ENCODE measurements around the gene SMYD3. TPM values are rescaled to one million over a fixed set of nuclear protein-coding genes. Genes with fewer than 3 reads are reported as not detected.

SMYD3 gene
- total RNA-seq, 5 donors from 2014 or later (not counting 1 experiment from before 2014, with no cell fraction given), result 17.7 to 37.8 (median 21.9) TPM

DNA sequence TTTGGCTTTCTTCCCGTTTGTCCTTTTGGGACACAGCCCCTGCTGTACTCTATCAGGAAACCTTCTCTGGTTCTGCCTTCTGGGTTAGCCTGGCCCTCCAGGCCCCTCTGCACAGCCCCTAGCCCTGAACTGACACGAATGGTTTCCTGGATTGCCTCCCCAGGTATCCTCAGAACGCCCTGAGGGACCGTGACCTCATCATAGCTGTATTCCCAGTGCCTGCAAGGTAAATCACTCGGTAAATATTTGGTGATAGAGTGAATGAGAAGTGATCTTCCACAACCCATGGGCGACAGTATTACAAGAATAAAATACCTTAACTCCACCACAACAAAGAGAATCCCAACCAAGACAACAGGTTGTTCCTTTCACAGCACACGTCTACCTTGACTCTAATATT lies 637.2 kb downstream of the SMYD3 start:
- peaks cover 0 to 5% of the 10 kb centered on the region in 2 donors for H3K36me3 ChIP-seq (ENCODE audit: control insufficient read depth in 2 of 2, extremely low read depth in 1 of 2, insufficient read depth in 1 of 2, low read length in 1 of 2)
- no peaks in the 10 kb centered on the region for H3K27me3 Mint-ChIP-seq
- no peaks in the 10 kb centered on the region for H3K9me3 Mint-ChIP-seq
- H3K27ac Mint-ChIP-seq, result no peak overlapping the region
- ATAC-seq (replicated peaks in 1 of 4), result no peak
- no peak overlapping the region for H3K4me3 Mint-ChIP-seq
- no peak for DNase-seq
- H3K27ac ChIP-seq (ENCODE audit: low read length), result no peak overlapping the region
- peaks cover 0 to 6% (median 0%) of the 10 kb centered on the region in 3 donors for H3K4me1 Mint-ChIP-seq
- WGBS (ENCODE audit: insufficient coverage), result 81% methylated on average over 3 of the region's 7 CpGs
- no peaks in the 10 kb centered on the region for H3K9me3 ChIP-seq
- CTCF ChIA-PET, result no interaction called here
- POLR2A ChIA-PET, result no interaction called here
- no peaks in the 10 kb centered on the region for H3K4me1 ChIP-seq (ENCODE audit: control insufficient read depth in 1 of 2, extremely low read depth in 1 of 2, insufficient read depth in 2 of 2, low read length in 2 of 2)
- no peak overlapping the region for H3K4me3 ChIP-seq (ENCODE audit: control insufficient read depth in 1 of 2, extremely low read depth in 1 of 2, low read length in 1 of 2)
- peaks cover 32% of the 10 kb centered on the region for H3K36me3 Mint-ChIP-seq
- no peaks in the 10 kb centered on the region for H3K27me3 ChIP-seq (replicated peaks in 1 of 2; ENCODE audit: control insufficient read depth in 2 of 2, extremely low read depth in 1 of 2, insufficient read depth in 2 of 2, low read length in 1 of 2)

DNA sequence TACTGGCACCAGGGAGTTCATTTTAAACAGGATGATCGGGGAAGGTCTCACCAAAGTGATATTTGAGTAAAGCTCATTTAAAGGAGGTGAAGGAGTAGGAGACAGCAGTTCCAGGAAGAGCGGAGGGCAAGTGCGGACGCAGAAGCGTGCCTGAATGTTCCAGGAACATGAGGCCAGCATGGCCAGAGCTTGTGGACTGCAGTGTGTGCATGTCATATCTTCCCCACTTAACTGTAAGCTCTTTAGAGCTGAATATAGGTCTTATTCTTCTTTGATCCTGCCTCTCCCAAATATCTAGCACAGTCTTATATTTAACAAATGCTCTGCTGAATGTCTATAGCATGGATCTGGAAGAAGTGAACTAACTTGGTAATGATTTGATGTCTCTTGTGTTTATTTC lies 639.3 kb downstream of the SMYD3 start:
- POLR2A ChIA-PET, result no interaction called here
- CTCF ChIA-PET, result interaction anchor here (0.6 to 1.3 kb wide), 2 partner anchors 9 to 12 kb away, joined by 3 to 4 read pairs; no protein-coding TSS in a partner anchor

DNA sequence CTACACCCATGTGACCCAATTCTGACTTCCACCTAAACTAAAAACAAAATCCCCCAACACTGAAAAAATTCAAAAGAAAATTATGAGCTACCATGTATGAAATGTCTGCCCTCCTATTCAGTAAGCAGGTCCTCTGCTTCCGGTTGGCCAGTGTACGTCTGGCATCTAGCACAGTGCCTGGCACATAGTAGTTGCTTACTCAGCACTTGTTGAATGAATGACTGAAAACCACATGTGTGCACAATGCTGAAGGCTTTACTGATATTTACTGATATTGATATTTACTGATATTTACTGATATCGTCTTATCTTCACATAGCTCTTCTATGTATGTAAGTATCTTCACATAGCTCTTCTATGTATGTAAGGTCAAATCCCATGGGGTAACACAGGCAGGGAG lies 642.2 kb downstream of the SMYD3 start:
- Histone ChIP-seq H3K9me3 (no peaks in the 10 kb centered on the region), H3K36me3 (ENCODE audit: control insufficient read depth in 2 of 2, extremely low read depth in 1 of 2, insufficient read depth in 1 of 2, low read length in 1 of 2) (peaks cover 0 to 3% of the 10 kb centered on the region in 2 donors), H3K4me1 (ENCODE audit: control insufficient read depth in 1 of 2, extremely low read depth in 1 of 2, insufficient read depth in 2 of 2, low read length in 2 of 2) (no peaks in the 10 kb centered on the region), H3K27me3 (replicated peaks in 1 of 2; ENCODE audit: control insufficient read depth in 2 of 2, extremely low read depth in 1 of 2, insufficient read depth in 2 of 2, low read length in 1 of 2) (no peaks in the 10 kb centered on the region), H3K27ac (ENCODE audit: low read length) (no peak overlapping the region), H3K4me3 (ENCODE audit: control insufficient read depth in 1 of 2, extremely low read depth in 1 of 2, low read length in 1 of 2) (no peak overlapping the region)
- ATAC-seq (replicated peaks in 1 of 4) (no peak), DNase-seq (no peak)
- ChIA-PET POLR2A (no interaction called here), CTCF (no interaction called here)
- Mint-ChIP-seq H3K27me3 (no peaks in the 10 kb centered on the region), H3K4me3 (no peak overlapping the region), H3K4me1 (peaks cover 0 to 2% (median 0%) of the 10 kb centered on the region in 3 donors), H3K36me3 (peaks cover 47% of the 10 kb centered on the region), H3K9me3 (no peaks in the 10 kb centered on the region), H3K27ac (no peak overlapping the region)
- WGBS (ENCODE audit: insufficient coverage), result no CpG with 5 or more reads among the region's 3 CpGs

More for the DNA sequence above, 639.3 kb downstream of the SMYD3 start:
- H3K9me3 Mint-ChIP-seq, result no peaks in the 10 kb centered on the region
- H3K4me3 Mint-ChIP-seq, result no peak overlapping the region
- ATAC-seq (replicated peaks in 1 of 4) (no peak), DNase-seq (no peak)
- H3K4me1 Mint-ChIP-seq, result peaks cover 0 to 6% (median 0%) of the 10 kb centered on the region in 3 donors
- H3K27ac Mint-ChIP-seq, result no peak overlapping the region
- Histone ChIP-seq H3K27me3 (replicated peaks in 1 of 2; ENCODE audit: control insufficient read depth in 2 of 2, extremely low read depth in 1 of 2, insufficient read depth in 2 of 2, low read length in 1 of 2) (no peaks in the 10 kb centered on the region), H3K9me3 (no peaks in the 10 kb centered on the region), H3K36me3 (ENCODE audit: control insufficient read depth in 2 of 2, extremely low read depth in 1 of 2, insufficient read depth in 1 of 2, low read length in 1 of 2) (peaks cover 0 to 5% of the 10 kb centered on the region in 2 donors), H3K4me3 (ENCODE audit: control insufficient read depth in 1 of 2, extremely low read depth in 1 of 2, low read length in 1 of 2) (no peak overlapping the region), H3K27ac (ENCODE audit: low read length) (no peak overlapping the region), H3K4me1 (ENCODE audit: control insufficient read depth in 1 of 2, extremely low read depth in 1 of 2, insufficient read depth in 2 of 2, low read length in 2 of 2) (no peaks in the 10 kb centered on the region)
- H3K36me3 Mint-ChIP-seq, result peaks cover 42% of the 10 kb centered on the region
- 100% methylated on average over 1 of the region's 5 CpGs for WGBS (ENCODE audit: insufficient coverage)
- no peaks in the 10 kb centered on the region for H3K27me3 Mint-ChIP-seq

DNA sequence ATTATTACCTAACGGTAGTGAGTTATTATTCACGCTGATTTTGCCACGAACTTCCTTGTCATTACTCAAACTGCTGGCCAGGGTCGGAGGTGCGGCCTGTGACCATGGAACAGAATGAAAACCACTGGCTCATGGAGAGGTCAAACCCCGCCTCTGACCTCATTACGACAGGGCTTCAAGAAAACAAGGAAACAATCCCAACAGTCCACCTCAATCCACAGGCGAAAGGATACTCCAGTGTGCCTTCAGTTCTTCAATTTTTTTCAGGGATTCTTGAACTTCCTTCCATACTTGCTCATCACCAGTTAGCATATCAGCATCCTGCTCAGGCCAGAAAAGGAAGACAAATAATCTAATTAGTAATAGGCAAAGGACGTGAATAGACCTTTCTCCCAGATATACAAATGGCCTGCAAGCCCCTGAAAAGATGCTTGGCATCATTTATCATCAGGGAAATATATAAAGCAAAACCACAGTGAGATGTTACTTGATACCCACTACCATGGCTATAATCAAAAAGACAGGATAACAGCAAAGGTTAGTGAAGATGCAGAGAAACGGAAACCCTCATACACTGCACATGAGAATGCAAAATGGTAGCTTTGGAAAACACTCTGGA lies 643.4 kb downstream of the SMYD3 start:
- ChIA-PET POLR2A (no interaction called here), CTCF (no interaction called here)
- ATAC-seq (replicated peaks in 1 of 4), result no peak
- H3K4me3 ChIP-seq (ENCODE audit: control insufficient read depth in 1 of 2, extremely low read depth in 1 of 2, low read length in 1 of 2), result no peak overlapping the region
- no peaks in the 10 kb centered on the region for H3K27me3 ChIP-seq (replicated peaks in 1 of 2; ENCODE audit: control insufficient read depth in 2 of 2, extremely low read depth in 1 of 2, insufficient read depth in 2 of 2, low read length in 1 of 2)
- no peaks in the 10 kb centered on the region for H3K4me1 ChIP-seq (ENCODE audit: control insufficient read depth in 1 of 2, extremely low read depth in 1 of 2, insufficient read depth in 2 of 2, low read length in 2 of 2)
- H3K27ac ChIP-seq (ENCODE audit: low read length), result no peak overlapping the region
- Mint-ChIP-seq H3K4me1 (no peaks in the 10 kb centered on the region), H3K4me3 (no peak overlapping the region), H3K27me3 (no peaks in the 10 kb centered on the region), H3K9me3 (no peaks in the 10 kb centered on the region), H3K36me3 (peaks cover 49% of the 10 kb centered on the region), H3K27ac (no peak overlapping the region)
- DNase-seq, result no peak
- H3K9me3 ChIP-seq, result no peaks in the 10 kb centered on the region
- WGBS (ENCODE audit: insufficient coverage), result 96% methylated on average over 5 of the region's 10 CpGs
- H3K36me3 ChIP-seq (ENCODE audit: control insufficient read depth in 2 of 2, extremely low read depth in 1 of 2, insufficient read depth in 1 of 2, low read length in 1 of 2), result peaks cover 0 to 3% of the 10 kb centered on the region in 2 donors

DNA sequence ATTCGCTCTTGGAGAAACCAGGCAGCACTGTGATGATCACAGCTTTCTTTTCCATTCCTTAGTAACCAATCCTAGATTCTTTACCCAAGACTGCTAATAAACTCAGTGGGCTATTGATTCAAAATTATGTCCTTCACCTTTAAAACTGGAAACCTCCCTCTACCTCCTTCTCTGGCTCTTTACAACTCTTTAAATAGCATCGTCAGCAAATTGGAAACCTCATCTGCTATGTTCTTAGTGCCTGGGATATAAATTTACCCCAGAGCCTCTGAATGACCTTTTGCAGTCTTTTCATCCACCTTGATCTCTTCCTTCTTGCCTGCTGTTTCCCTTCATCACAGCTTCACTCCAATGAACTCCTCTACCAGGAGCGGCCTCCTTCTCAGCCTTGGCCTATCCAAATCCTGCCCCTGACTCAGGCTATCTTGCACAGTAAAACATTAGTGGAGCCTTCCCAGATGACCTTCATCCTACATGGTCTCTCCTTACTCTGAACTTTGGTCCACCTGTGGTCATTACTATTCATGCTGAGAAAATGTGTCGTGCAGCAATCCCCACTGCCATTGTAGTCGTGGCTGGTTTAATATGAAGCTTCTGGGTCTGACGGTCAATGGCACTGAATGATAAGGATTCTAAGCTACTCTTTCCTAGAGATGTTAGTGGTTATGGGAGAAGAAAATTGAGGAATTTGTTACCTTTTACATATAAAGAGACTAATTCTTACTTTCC lies 644.1 kb downstream of the SMYD3 start:
- Mint-ChIP-seq H3K36me3 (peaks cover 54% of the 10 kb centered on the region), H3K9me3 (no peaks in the 10 kb centered on the region), H3K4me3 (no peak overlapping the region), H3K4me1 (no peaks in the 10 kb centered on the region), H3K27me3 (no peaks in the 10 kb centered on the region), H3K27ac (no peak overlapping the region)
- ATAC-seq (replicated peaks in 1 of 4) (no peak), DNase-seq (no peak)
- no peaks in the 10 kb centered on the region for H3K9me3 ChIP-seq
- CTCF ChIA-PET, result no interaction called here
- 100% methylated on average over 4 of the region's 6 CpGs for WGBS (ENCODE audit: insufficient coverage)
- peaks cover 0 to 3% of the 10 kb centered on the region in 2 donors for H3K36me3 ChIP-seq (ENCODE audit: control insufficient read depth in 2 of 2, extremely low read depth in 1 of 2, insufficient read depth in 1 of 2, low read length in 1 of 2)
- H3K4me1 ChIP-seq (ENCODE audit: control insufficient read depth in 1 of 2, extremely low read depth in 1 of 2, insufficient read depth in 2 of 2, low read length in 2 of 2), result no peaks in the 10 kb centered on the region
- no peak overlapping the region for H3K4me3 ChIP-seq (ENCODE audit: control insufficient read depth in 1 of 2, extremely low read depth in 1 of 2, low read length in 1 of 2)
- H3K27me3 ChIP-seq (replicated peaks in 1 of 2; ENCODE audit: control insufficient read depth in 2 of 2, extremely low read depth in 1 of 2, insufficient read depth in 2 of 2, low read length in 1 of 2), result no peaks in the 10 kb centered on the region
- H3K27ac ChIP-seq (ENCODE audit: low read length), result no peak overlapping the region
- POLR2A ChIA-PET, result no interaction called here

DNA sequence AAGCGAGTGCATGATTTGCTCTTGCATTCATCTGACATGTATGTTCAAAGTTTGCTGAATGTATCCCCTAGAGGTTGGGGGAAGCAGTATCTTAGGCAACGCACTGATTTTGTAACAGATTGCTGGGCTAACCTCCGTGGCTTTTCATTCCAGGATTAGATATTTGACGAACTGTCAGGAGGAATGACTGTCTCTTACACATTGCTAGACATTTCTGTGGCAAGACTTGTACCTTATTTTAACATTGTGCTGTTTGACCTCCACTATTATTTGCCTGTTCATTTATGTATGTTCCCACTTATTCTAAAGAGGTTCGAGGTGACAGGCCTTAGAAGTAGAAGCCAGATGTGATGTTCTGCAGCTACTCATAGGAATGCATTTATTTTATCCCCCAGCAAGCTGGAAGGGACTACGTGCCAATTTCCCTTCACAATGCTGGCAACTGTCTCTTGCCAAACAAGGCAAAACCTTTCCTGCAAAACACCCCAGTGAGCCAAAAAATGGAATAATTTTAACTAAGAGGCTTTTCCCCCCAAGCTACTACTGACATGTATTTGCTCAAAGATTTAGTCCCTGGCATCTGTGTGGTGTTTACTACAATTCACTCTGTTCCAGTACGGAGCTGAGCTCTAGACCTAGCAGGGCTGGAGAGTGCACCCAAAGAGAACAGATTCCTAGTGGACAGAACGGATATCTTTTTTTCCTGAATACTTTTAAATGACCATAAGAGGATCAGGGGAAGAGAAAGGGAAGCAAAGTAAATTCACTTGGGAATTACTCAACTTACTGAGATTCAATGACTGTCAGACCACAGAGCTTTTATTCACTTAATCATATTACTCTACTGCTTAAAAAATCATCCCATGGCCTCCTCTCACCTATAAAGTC lies 646.2 kb downstream of the SMYD3 start:
- H3K4me3 Mint-ChIP-seq, result no peak overlapping the region
- H3K27me3 ChIP-seq (replicated peaks in 1 of 2; ENCODE audit: control insufficient read depth in 2 of 2, extremely low read depth in 1 of 2, insufficient read depth in 2 of 2, low read length in 1 of 2), result no peaks in the 10 kb centered on the region
- H3K9me3 ChIP-seq, result no peaks in the 10 kb centered on the region
- DNase-seq (no peak), ATAC-seq (replicated peaks in 1 of 4) (no peak)
- H3K27ac Mint-ChIP-seq, result no peak overlapping the region
- H3K4me1 ChIP-seq (ENCODE audit: control insufficient read depth in 1 of 2, extremely low read depth in 1 of 2, insufficient read depth in 2 of 2, low read length in 2 of 2), result no peaks in the 10 kb centered on the region
- no peaks in the 10 kb centered on the region for H3K27me3 Mint-ChIP-seq
- 91% methylated on average over 3 of the region's 8 CpGs for WGBS (ENCODE audit: insufficient coverage)
- H3K36me3 Mint-ChIP-seq, result peaks cover 74% of the 10 kb centered on the region
- H3K4me3 ChIP-seq (ENCODE audit: control insufficient read depth in 1 of 2, extremely low read depth in 1 of 2, low read length in 1 of 2), result no peak overlapping the region
- H3K4me1 Mint-ChIP-seq, result no peaks in the 10 kb centered on the region
- H3K36me3 ChIP-seq (ENCODE audit: control insufficient read depth in 2 of 2, extremely low read depth in 1 of 2, insufficient read depth in 1 of 2, low read length in 1 of 2), result peaks cover 0 to 7% of the 10 kb centered on the region in 2 donors
- CTCF ChIA-PET, result no interaction called here
- H3K27ac ChIP-seq (ENCODE audit: low read length), result no peak overlapping the region
- POLR2A ChIA-PET, result no interaction called here
- no peaks in the 10 kb centered on the region for H3K9me3 Mint-ChIP-seq
